CD4-positive, alpha-beta T cell (primary cell): ENCODE data around the gene MTHFS. TPM values are rescaled to one million over a fixed set of nuclear protein-coding genes. Genes with fewer than 3 reads are reported as not detected.

ENCODE experiments used
- ATAC-seq: fragments of 200-7000 bp; cut with Tn5 transposase; one replicate; pipeline ENCODE4 v1.10.0; 2022; ENCODE audit warnings: mild to moderate bottlenecking; ENCODE audit not compliant: poor library complexity
- CTCF ChIA-PET: fragments of 350-600 bp; sonication (Branson Sonifier 250); formaldehyde crosslinking; loops from one replicate; lab custom pipeline; 2021; ENCODE audit warnings: antibody characterized with exemption, inconsistent platforms; lab: Charles Lee
- POLR2A ChIA-PET: fragments of 350-600 bp; sonication (Branson Sonifier 250); formaldehyde crosslinking; loops from one replicate; lab custom pipeline; 2021; ENCODE audit warnings: antibody characterized with exemption, inconsistent platforms; lab: Charles Lee
- DNase-seq, 14 experiments: peaks; one replicate each; pipeline ENCODE4 v3.0.0-alpha.2; 2013 to 2020; ENCODE audit warnings: mixed read lengths in 2 of 14
- H3K27ac ChIP-seq, 2 donors: one replicate each; pipeline versions ENCODE4 v1.5.1 to v1.7.0; 2013; ENCODE audit warnings: low read length in 2 of 2, low read depth in 1 of 2, mild to moderate bottlenecking in 1 of 2
- H3K27me3 ChIP-seq, 2 experiments: 1 replicate in 1 of 2; 2 replicates in 1 of 2; pipeline versions ENCODE4 v1.6.1 to v1.7.0; 2013; ENCODE audit warnings: low read length in 2 of 2, control low read depth in 1 of 2, mild to moderate bottlenecking in 1 of 2, moderate library complexity in 1 of 2; ENCODE audit not compliant: insufficient read depth in 2 of 2, control insufficient read depth in 1 of 2
- H3K36me3 ChIP-seq: one replicate; pipeline ENCODE4 v1.6.1; 2013; ENCODE audit warnings: low read length, control low read depth; ENCODE audit not compliant: insufficient read depth
- H3K4me1 ChIP-seq: one replicate; pipeline ENCODE4 v1.6.1; 2013; ENCODE audit warnings: low read length, control low read depth; ENCODE audit not compliant: insufficient read depth
- H3K4me3 ChIP-seq: one replicate; pipeline ENCODE4 v1.5.1; 2013; ENCODE audit warnings: mild to moderate bottlenecking, low read length, moderate library complexity
- H3K9me3 ChIP-seq, 2 experiments: 1 replicate in 1 of 2; 2 replicates in 1 of 2; pipeline versions ENCODE4 v1.6.1 to v1.7.0; 2013; ENCODE audit warnings: low read length in 2 of 2, mild to moderate bottlenecking in 2 of 2, control low read depth in 1 of 2, moderate library complexity in 1 of 2; ENCODE audit not compliant: control insufficient read depth in 1 of 2, insufficient read depth in 1 of 2
- H3K27ac Mint-ChIP-seq: one replicate; pipeline ENCODE4 v1.8.0; 2020; ENCODE audit warnings: mixed read lengths
- H3K27me3 Mint-ChIP-seq: one replicate; pipeline ENCODE4 v1.8.0; 2021; ENCODE audit warnings: mixed read lengths
- H3K36me3 Mint-ChIP-seq: one replicate; pipeline ENCODE4 v1.8.0; 2021; ENCODE audit warnings: low read depth, mixed read lengths
- H3K4me1 Mint-ChIP-seq: one replicate; pipeline ENCODE4 v1.8.0; 2021; ENCODE audit warnings: low read depth, mixed read lengths
- H3K4me3 Mint-ChIP-seq: one replicate; pipeline ENCODE4 v1.8.0; 2020; ENCODE audit warnings: mild to moderate bottlenecking, mixed read lengths
- H3K9me3 Mint-ChIP-seq: one replicate; pipeline ENCODE4 v1.8.0; 2020; ENCODE audit warnings: mixed read lengths
- intact Hi-C, 2 experiments: fragments of 100-400 bp; cut with DNase I in 1 of 2; cut with micrococcal nuclease in 1 of 2; formaldehyde crosslinking; loops; one replicate each; pipeline versions ENCODE4 v1.15.1 to v1.9.0; 2023 to 2025; cut with DNase I, micrococcal nuclease
- total RNA-seq, 174 experiments: library from RNA in 2 of 174; stranded (reverse) in 2 of 174; gene quantifications; one replicate each; pipeline ENCODE4 v1.2.3 and lab custom pipeline; 2021 to 2026
- TF ChIP-seq, protein P1 (sequence below): fragments of 200-600 bp; IDR thresholded peaks from one replicate; pipeline ENCODE4 v1.8.0; 2022; ENCODE audit warnings: antibody characterized with exemption, mild to moderate bottlenecking

Gene MTHFS
- total RNA-seq, 2 experiments from 2014 or later = 9.1 to 9.8 TPM

DNA sequence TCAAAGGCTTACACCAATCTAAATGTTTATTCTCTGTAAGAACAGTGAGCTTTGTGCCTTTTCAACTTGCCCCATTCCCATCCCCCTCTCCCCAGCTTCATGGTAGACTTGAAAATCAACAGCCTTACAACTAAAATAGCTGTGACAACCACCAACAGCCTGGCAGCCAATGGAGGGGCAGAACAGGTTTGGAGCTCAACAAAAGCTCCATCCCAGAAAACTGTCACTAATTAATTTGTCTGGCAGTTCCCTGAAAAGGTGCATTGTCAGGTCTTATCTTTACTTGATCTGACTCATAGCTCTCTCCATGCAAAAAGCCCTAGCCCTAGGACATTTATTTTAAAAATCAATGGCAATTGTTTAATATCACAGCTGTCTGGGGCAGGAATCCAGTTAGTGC lies 22.6 kb downstream of the MTHFS start:
- POLR2A ChIA-PET = interaction anchor here (1.1 to 1.3 kb wide), 2 partner anchors 21 to 49 kb away, joined by 3 to 4 read pairs; no protein-coding TSS in a partner anchor
- H3K27ac Mint-ChIP-seq = peak overlapping the region; percentile 84
- intact Hi-C loops = no loop called here

DNA sequence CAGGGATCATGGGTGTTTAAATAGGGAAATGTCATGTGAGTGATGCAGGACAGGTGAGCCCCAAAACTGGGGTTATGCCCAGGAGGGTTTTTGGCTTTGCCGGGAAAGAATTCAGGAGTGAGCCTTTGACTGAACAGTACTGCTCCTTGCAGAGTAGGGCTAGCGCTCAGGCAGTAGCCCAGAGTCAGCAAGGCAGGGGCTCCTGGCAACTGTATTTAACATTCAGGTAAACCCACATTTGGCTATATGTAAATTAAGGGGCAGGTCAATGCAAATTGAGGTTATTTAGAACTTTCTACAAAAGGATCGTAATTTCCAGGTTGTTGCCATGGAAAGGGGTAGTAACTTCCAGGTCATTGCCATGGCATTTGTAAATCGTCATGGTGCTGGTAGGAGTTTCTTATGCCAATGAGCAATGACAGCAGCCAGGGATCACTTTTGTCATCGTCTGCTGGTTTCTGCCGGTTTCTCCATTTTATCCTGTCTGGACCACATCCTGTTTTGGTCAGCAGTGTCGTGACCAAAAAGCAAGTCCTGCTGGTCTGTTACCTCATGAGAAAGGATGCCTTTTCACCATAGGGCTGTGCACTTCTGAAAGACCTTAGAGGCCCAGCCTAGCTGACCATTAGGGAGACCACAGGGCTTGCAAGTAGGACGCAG lies 24.3 kb downstream of the MTHFS start:
- peaks cover 13% of the 10 kb centered on the region for H3K9me3 Mint-ChIP-seq
- no peaks in the 10 kb centered on the region for H3K27me3 Mint-ChIP-seq
- Histone ChIP-seq H3K27ac (no peak overlapping the region), H3K27me3 (no peaks in the 10 kb centered on the region), H3K9me3 (peaks cover 19 to 32% of the 10 kb centered on the region in 2 experiments), H3K4me3 (no peak overlapping the region), H3K4me1 (peaks cover 10% of the 10 kb centered on the region), H3K36me3 (peaks cover 34% of the 10 kb centered on the region)
- ChIA-PET POLR2A (interaction anchor here (1.1 kb wide), 1 partner anchor 51 kb away, joined by 5 read pairs; no protein-coding TSS in a partner anchor), CTCF (no interaction called here)
- H3K27ac Mint-ChIP-seq = peak overlapping the region; percentile 84
- ATAC-seq (peak; percentile 87), DNase-seq (peak in 9 of 14 experiments; percentile 3 to 86 (median 36))
- H3K4me1 Mint-ChIP-seq = peaks cover 30% of the 10 kb centered on the region
- intact Hi-C loops = no loop called here
- TF ChIP-seq, protein P1, sequence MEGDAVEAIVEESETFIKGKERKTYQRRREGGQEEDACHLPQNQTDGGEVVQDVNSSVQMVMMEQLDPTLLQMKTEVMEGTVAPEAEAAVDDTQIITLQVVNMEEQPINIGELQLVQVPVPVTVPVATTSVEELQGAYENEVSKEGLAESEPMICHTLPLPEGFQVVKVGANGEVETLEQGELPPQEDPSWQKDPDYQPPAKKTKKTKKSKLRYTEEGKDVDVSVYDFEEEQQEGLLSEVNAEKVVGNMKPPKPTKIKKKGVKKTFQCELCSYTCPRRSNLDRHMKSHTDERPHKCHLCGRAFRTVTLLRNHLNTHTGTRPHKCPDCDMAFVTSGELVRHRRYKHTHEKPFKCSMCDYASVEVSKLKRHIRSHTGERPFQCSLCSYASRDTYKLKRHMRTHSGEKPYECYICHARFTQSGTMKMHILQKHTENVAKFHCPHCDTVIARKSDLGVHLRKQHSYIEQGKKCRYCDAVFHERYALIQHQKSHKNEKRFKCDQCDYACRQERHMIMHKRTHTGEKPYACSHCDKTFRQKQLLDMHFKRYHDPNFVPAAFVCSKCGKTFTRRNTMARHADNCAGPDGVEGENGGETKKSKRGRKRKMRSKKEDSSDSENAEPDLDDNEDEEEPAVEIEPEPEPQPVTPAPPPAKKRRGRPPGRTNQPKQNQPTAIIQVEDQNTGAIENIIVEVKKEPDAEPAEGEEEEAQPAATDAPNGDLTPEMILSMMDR = no peak
- peaks cover 94% of the 10 kb centered on the region for H3K36me3 Mint-ChIP-seq
- H3K4me3 Mint-ChIP-seq = peak overlapping the region; percentile 16

More for the DNA sequence above, 22.6 kb downstream of the MTHFS start:
- Mint-ChIP-seq H3K4me3 (no peak overlapping the region), H3K36me3 (peaks cover 97% of the 10 kb centered on the region), H3K4me1 (peaks cover 25% of the 10 kb centered on the region), H3K27me3 (no peaks in the 10 kb centered on the region), H3K9me3 (peaks cover 18% of the 10 kb centered on the region)
- H3K4me1 ChIP-seq = peaks cover 10% of the 10 kb centered on the region
- ATAC-seq (no peak), DNase-seq (no peak)
- no peak overlapping the region for H3K27ac ChIP-seq
- CTCF ChIA-PET = no interaction called here
- peaks cover 42% of the 10 kb centered on the region for H3K36me3 ChIP-seq
- H3K9me3 ChIP-seq = peaks cover 28 to 49% of the 10 kb centered on the region in 2 experiments
- TF ChIP-seq, protein P1 = no peak
- H3K27me3 ChIP-seq = no peaks in the 10 kb centered on the region
- no peak overlapping the region for H3K4me3 ChIP-seq

DNA sequence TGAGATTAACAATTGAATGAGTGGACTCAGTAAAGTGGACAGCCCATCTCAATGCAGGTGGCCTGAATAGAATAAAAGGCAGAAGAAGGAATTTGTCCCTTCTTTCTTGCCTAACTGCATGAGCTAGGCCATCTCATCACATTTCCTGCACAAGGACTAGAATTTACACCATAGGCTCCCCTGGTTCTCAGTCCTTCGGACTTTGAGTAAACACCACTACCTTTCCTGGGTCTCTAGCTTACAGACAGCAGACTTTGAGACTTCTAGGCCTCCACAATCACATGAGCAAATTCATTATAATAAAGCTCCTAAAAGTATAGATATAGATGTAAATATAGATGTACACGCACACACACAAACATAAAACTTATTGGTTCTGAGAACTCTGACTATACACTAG lies 28.3 kb downstream of the MTHFS start:
- Mint-ChIP-seq H3K4me3 (no peak overlapping the region), H3K4me1 (peaks cover 34% of the 10 kb centered on the region), H3K27me3 (no peaks in the 10 kb centered on the region), H3K27ac (no peak overlapping the region), H3K9me3 (no peaks in the 10 kb centered on the region), H3K36me3 (peaks cover 87% of the 10 kb centered on the region)
- H3K9me3 ChIP-seq = no peaks in the 10 kb centered on the region
- intact Hi-C loops = no loop called here
- peaks cover 31% of the 10 kb centered on the region for H3K36me3 ChIP-seq
- H3K4me3 ChIP-seq = no peak overlapping the region
- H3K4me1 ChIP-seq = peaks cover 10% of the 10 kb centered on the region
- ChIA-PET CTCF (interaction anchor here (1.0 to 1.8 kb wide), 3 partner anchors 15 to 28 kb away, joined by 3 to 9 read pairs (median 3); no protein-coding TSS in a partner anchor), POLR2A (no interaction called here)
- H3K27me3 ChIP-seq = no peaks in the 10 kb centered on the region
- DNase-seq (no peak), ATAC-seq (no peak)
- no peak overlapping the region for H3K27ac ChIP-seq
- TF ChIP-seq, protein P1 = no peak
